Measurements from ENCODE around the gene KCNIP1.

Gene KCNIP1

DNA sequence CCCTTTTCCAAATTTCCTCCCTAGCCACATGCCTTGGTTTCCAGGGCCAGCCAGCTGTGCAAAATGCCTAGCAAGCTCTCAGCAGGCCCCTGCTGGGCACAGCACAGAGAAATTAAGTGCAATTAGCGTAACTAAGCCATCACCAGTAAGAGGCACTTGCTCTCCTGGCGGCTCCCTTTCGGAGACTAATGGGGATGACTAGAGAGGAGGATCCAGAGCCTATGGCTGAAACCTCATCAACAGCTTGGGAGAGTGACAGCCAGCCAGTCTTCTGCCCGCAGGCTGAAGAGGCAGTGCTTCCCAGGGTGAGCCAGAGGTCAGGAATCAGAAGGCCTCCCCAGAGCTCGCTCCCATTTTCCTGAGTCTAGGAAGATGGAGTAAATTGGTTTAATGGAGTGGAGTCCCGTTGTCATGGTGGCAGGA is 108.4 kb downstream of the KCNIP1 start:
- no peak overlapping the region for H3K4me3 ChIP-seq (ENCODE audit: low read depth, low read length)
- TF ChIP-seq MYC (IDR thresholded peaks at IDR 0.05; ENCODE audit: low read depth, low read length) (no peak), POLR2A (IDR thresholded peaks at IDR 0.05; ENCODE audit: extremely low read depth, insufficient read length) (no peak)
- TF ChIP-seq, protein P1, sequence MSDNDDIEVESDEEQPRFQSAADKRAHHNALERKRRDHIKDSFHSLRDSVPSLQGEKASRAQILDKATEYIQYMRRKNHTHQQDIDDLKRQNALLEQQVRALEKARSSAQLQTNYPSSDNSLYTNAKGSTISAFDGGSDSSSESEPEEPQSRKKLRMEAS (IDR thresholded peaks at IDR 0.05; ENCODE audit: low read depth, low read length), result no peak
- TF ChIP-seq, protein P2, sequence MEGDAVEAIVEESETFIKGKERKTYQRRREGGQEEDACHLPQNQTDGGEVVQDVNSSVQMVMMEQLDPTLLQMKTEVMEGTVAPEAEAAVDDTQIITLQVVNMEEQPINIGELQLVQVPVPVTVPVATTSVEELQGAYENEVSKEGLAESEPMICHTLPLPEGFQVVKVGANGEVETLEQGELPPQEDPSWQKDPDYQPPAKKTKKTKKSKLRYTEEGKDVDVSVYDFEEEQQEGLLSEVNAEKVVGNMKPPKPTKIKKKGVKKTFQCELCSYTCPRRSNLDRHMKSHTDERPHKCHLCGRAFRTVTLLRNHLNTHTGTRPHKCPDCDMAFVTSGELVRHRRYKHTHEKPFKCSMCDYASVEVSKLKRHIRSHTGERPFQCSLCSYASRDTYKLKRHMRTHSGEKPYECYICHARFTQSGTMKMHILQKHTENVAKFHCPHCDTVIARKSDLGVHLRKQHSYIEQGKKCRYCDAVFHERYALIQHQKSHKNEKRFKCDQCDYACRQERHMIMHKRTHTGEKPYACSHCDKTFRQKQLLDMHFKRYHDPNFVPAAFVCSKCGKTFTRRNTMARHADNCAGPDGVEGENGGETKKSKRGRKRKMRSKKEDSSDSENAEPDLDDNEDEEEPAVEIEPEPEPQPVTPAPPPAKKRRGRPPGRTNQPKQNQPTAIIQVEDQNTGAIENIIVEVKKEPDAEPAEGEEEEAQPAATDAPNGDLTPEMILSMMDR (IDR thresholded peaks at IDR 0.05; ENCODE audit: low read depth, low read length), result no peak
- no peak for DNase-seq (ENCODE audit: low read depth)

DNA sequence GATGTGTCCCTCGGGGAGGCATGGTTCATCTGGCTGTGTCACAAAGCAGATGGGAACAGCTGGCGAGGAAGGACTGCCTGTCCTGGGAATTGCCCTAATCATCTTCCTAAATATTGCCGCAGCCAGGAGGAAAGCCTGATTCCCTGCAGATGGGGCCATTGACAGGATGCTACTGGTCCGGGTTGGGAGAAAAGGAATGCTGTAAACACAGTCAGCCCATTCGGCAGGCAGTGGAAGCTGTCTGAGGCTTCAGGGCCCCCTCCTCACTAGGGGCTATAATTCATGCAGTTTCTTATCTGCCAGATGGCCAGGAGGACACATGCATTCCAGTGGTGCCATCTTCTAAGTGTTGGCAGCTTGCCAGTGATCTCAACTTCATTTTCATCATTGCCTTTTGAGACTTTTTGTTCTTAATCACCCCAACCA is 110.3 kb downstream of the KCNIP1 start:
- TF ChIP-seq, protein P1 (IDR thresholded peaks at IDR 0.05; ENCODE audit: low read depth, low read length), result no peak
- TF ChIP-seq, protein P2 (IDR thresholded peaks at IDR 0.05; ENCODE audit: low read depth, low read length), result no peak
- TF ChIP-seq POLR2A (IDR thresholded peaks at IDR 0.05; ENCODE audit: extremely low read depth, insufficient read length), result no peak
- no peak for TF ChIP-seq MYC (IDR thresholded peaks at IDR 0.05; ENCODE audit: low read depth, low read length)
- DNase-seq (ENCODE audit: low read depth), result no peak
- no peak overlapping the region for H3K4me3 ChIP-seq (ENCODE audit: low read depth, low read length)

DNA sequence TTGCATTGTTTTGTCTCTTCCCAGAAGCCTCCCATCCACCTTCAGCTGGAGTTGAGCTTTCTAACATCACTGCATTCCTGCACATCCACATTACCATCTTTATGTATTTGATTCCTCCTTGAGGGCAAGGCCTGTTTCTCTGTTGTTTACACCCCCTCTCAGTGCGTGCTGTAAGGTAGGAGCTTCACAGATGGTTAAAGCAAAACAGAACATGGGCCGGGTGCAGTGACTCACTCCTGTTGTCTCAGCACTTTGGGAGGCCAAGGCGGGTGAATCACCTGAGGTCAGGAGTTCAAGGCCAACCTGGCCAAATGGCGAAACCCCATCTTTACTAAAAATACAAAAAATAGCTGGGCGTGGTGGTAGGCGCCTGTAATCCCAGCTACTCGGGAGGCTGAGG is 110.9 kb downstream of the KCNIP1 start:
- TF ChIP-seq, protein P2 (IDR thresholded peaks at IDR 0.05; ENCODE audit: low read depth, low read length), result no peak
- TF ChIP-seq MYC (IDR thresholded peaks at IDR 0.05; ENCODE audit: low read depth, low read length) (no peak), POLR2A (IDR thresholded peaks at IDR 0.05; ENCODE audit: extremely low read depth, insufficient read length) (no peak)
- TF ChIP-seq, protein P1 (IDR thresholded peaks at IDR 0.05; ENCODE audit: low read depth, low read length), result no peak
- DNase-seq (ENCODE audit: low read depth), result no peak
- H3K4me3 ChIP-seq (ENCODE audit: low read depth, low read length), result no peak overlapping the region

DNA sequence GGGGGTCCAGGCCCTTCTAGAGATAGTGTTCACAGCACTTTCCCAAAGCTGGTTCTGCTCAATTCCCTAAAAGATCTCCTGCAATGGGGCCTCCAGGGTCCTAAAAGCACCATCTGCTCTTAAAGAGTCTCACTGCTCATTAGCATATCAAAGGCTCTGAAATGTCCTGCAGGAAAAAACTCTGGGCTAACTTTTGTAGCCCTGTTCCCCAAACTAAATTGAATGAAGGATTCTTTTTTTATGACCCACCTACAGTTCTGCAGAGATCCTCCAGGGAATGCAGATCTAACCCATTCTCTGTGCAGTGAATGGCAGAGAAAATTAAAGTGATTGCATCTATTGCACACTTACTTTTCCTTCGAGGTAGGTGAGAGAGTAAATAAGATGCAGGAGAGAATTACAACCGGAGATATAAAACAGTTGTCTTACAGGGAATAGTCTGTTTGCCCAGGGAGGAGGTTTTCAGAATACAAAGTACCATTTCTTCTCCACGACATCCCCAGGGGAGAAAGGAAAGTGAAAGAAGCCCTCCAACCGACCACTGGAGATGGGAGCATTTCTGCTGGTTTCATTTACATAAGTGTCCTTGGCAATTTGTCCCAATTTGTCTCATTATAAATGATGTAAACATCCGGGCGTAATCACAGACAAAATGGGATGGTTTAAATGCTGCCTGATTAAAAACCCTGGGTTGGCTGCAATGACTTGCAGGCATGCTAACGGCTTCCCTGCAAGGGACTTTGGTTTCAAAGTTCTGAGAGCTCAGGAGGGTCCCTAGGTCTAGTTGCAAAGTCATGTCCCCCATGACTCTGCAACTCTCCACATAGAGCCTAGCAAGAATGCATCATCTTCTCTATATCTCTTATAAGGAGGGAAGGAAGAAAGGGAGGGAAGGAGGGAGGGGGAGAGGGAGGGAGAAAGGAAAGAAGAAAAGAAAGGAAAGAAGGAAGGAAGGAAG is 114.0 kb downstream of the KCNIP1 start:
- TF ChIP-seq, protein P1 (IDR thresholded peaks at IDR 0.05; ENCODE audit: low read depth, low read length), result no peak
- TF ChIP-seq, protein P2 (IDR thresholded peaks at IDR 0.05; ENCODE audit: low read depth, low read length), result no peak
- TF ChIP-seq POLR2A (IDR thresholded peaks at IDR 0.05; ENCODE audit: extremely low read depth, insufficient read length), result no peak
- TF ChIP-seq MYC (IDR thresholded peaks at IDR 0.05; ENCODE audit: low read depth, low read length), result no peak
- no peak for DNase-seq (ENCODE audit: low read depth)
- no peak overlapping the region for H3K4me3 ChIP-seq (ENCODE audit: low read depth, low read length)

DNA sequence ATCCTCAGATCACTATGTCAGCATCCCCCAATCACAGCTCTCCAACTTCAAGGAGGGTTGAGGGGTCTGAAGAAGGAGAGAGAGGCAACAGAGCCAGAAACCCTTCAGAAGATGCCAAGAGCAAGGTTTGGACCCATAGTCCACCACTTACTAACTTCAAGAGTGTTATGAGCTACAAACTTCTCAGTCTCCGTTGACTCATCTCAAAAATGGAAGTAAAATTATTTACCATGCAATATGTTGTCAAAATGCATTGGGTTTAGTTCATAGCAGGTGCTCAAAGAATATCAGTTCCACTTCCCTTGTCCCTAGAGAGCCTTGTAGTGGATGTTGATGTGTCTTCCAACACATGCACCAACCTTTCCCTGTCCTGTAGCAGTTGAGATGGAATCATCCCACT is 116.0 kb downstream of the KCNIP1 start:
- DNase-seq (ENCODE audit: low read depth), result no peak
- TF ChIP-seq, protein P2 (IDR thresholded peaks at IDR 0.05; ENCODE audit: low read depth, low read length), result no peak
- no peak for TF ChIP-seq MYC (IDR thresholded peaks at IDR 0.05; ENCODE audit: low read depth, low read length)
- TF ChIP-seq, protein P1 (IDR thresholded peaks at IDR 0.05; ENCODE audit: low read depth, low read length), result no peak
- no peak for TF ChIP-seq POLR2A (IDR thresholded peaks at IDR 0.05; ENCODE audit: extremely low read depth, insufficient read length)
- no peak overlapping the region for H3K4me3 ChIP-seq (ENCODE audit: low read depth, low read length)

Data from NB4 (cell line).